Activated CD8-positive, alpha-beta T cell treated with anti-CD3 and anti-CD28 coated beads for 36 hours (primary cell): ENCODE measurements around the gene EEF1A2. TPM values are rescaled to one million over a fixed set of nuclear protein-coding genes. Genes with fewer than 3 reads are reported as not detected.

Experiments used
- ATAC-seq: fragments of 200-7000 bp; cut with Tn5 transposase; one replicate; pipeline ENCODE4 v1.10.0; 2021; ENCODE audit warnings: mild to moderate bottlenecking, moderate library complexity
- CTCF ChIA-PET: fragments of 350-600 bp; sonication (Branson Sonifier 250); formaldehyde crosslinking; loops from one replicate; lab custom pipeline; 2021; ENCODE audit warnings: antibody characterized with exemption; lab: Charles Lee
- POLR2A ChIA-PET: fragments of 350-600 bp; sonication (Branson Sonifier 250); formaldehyde crosslinking; loops from one replicate; lab custom pipeline; 2021; ENCODE audit warnings: antibody characterized with exemption; lab: Charles Lee
- DNase-seq: peaks from one replicate; pipeline ENCODE4 v3.0.0-alpha.2; 2020
- H3K27ac Mint-ChIP-seq: one replicate; pipeline ENCODE4 v1.8.0; 2021; ENCODE audit warnings: mild to moderate bottlenecking, mixed read lengths
- H3K27me3 Mint-ChIP-seq: one replicate; pipeline ENCODE4 v1.8.0; 2021; ENCODE audit warnings: mixed read lengths
- H3K36me3 Mint-ChIP-seq: one replicate; pipeline ENCODE4 v1.8.0; 2021; ENCODE audit warnings: low read depth, mixed read lengths
- H3K4me1 Mint-ChIP-seq: one replicate; pipeline ENCODE4 v1.8.0; 2021; ENCODE audit warnings: low read depth, mixed read lengths
- H3K4me3 Mint-ChIP-seq: one replicate; pipeline ENCODE4 v1.8.0; 2021; ENCODE audit warnings: mild to moderate bottlenecking, moderate library complexity, mixed read lengths
- H3K9me3 Mint-ChIP-seq: one replicate; pipeline ENCODE4 v1.8.0; 2021; ENCODE audit warnings: mixed read lengths
- intact Hi-C: fragments of 100-400 bp; cut with micrococcal nuclease; formaldehyde crosslinking; loops from one replicate; pipeline ENCODE4 v1.10.0; 2022
- total RNA-seq, 2 experiments: library from RNA; stranded (reverse); gene quantifications; one replicate each; pipeline ENCODE4 v1.2.3, GENCODE V29; 2021
- TF ChIP-seq, protein P1 (sequence below): fragments of 200-600 bp; IDR thresholded peaks from one replicate; pipeline ENCODE4 v1.8.0; 2022; ENCODE audit warnings: antibody characterized with exemption, mild to moderate bottlenecking

Gene EEF1A2
- total RNA-seq, 2 experiments from 2014 or later = 1.4 to 2.2 TPM

- no peak overlapping the region for H3K4me3 Mint-ChIP-seq
- ATAC-seq (no peak), DNase-seq (no peak)
- TF ChIP-seq, protein P1, sequence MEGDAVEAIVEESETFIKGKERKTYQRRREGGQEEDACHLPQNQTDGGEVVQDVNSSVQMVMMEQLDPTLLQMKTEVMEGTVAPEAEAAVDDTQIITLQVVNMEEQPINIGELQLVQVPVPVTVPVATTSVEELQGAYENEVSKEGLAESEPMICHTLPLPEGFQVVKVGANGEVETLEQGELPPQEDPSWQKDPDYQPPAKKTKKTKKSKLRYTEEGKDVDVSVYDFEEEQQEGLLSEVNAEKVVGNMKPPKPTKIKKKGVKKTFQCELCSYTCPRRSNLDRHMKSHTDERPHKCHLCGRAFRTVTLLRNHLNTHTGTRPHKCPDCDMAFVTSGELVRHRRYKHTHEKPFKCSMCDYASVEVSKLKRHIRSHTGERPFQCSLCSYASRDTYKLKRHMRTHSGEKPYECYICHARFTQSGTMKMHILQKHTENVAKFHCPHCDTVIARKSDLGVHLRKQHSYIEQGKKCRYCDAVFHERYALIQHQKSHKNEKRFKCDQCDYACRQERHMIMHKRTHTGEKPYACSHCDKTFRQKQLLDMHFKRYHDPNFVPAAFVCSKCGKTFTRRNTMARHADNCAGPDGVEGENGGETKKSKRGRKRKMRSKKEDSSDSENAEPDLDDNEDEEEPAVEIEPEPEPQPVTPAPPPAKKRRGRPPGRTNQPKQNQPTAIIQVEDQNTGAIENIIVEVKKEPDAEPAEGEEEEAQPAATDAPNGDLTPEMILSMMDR = no peak
- H3K9me3 Mint-ChIP-seq = no peaks in the 10 kb centered on the region
- ChIA-PET CTCF (interaction anchor here (1.0 kb wide), 1 partner anchor 98 kb away, joined by 4 read pairs; no protein-coding TSS in a partner anchor), POLR2A (no interaction called here)
- H3K4me1 Mint-ChIP-seq = peaks cover under 1% of the 10 kb centered on the region
- intact Hi-C loops = no loop called here
- no peaks in the 10 kb centered on the region for H3K27me3 Mint-ChIP-seq
- H3K27ac Mint-ChIP-seq = no peak overlapping the region
- H3K36me3 Mint-ChIP-seq = no peaks in the 10 kb centered on the region
These were observed 44.9 kb upstream of the EEF1A2 start for GRCh38 chr20:63543733-63544132.

DNA sequence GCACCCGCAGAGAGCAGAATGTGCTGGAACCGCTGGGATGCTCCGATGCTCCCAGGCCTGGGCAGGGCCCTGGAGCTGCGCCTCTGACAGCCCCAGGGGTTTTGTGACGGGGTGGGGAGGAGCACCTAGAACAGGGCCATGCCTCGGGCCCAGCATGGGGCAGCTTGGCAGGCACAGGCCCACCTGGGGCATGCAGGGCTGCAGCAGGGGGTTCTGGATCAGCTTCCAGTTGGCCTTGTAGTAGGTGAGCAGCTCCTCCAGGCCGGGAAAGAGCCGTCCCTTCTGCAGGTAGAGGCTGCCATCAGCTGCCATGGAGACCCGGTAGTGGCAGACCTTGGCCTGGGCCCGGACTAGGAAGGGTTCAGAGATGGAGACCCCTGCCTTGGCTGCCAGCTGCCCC lies 44.2 kb upstream of the EEF1A2 start:
- intact Hi-C loops = no loop called here
- ChIA-PET POLR2A (no interaction called here), CTCF (interaction anchor here (1.0 kb wide), 1 partner anchor 99 kb away, joined by 4 read pairs; no protein-coding TSS in a partner anchor)

GRCh38 chr20:63542696-63543095 lies 43.8 kb upstream of the EEF1A2 start:
- POLR2A ChIA-PET = no interaction called here
- Mint-ChIP-seq H3K36me3 (no peaks in the 10 kb centered on the region), H3K27ac (no peak overlapping the region), H3K4me1 (peaks cover 7% of the 10 kb centered on the region), H3K4me3 (no peak overlapping the region), H3K9me3 (no peaks in the 10 kb centered on the region), H3K27me3 (no peaks in the 10 kb centered on the region)
- TF ChIP-seq, protein P1 = no peak
- DNase-seq (no peak), ATAC-seq (no peak)
- CTCF ChIA-PET = no interaction called here
- intact Hi-C loops = no loop called here

More for the DNA sequence above, 44.2 kb upstream of the EEF1A2 start:
- ATAC-seq = no peak
- no peaks in the 10 kb centered on the region for H3K9me3 Mint-ChIP-seq
- H3K36me3 Mint-ChIP-seq = no peaks in the 10 kb centered on the region
- TF ChIP-seq, protein P1 = no peak
- H3K4me3 Mint-ChIP-seq = no peak overlapping the region
- no peak overlapping the region for H3K27ac Mint-ChIP-seq
- DNase-seq = no peak
- H3K27me3 Mint-ChIP-seq = no peaks in the 10 kb centered on the region
- peaks cover 5% of the 10 kb centered on the region for H3K4me1 Mint-ChIP-seq

DNA sequence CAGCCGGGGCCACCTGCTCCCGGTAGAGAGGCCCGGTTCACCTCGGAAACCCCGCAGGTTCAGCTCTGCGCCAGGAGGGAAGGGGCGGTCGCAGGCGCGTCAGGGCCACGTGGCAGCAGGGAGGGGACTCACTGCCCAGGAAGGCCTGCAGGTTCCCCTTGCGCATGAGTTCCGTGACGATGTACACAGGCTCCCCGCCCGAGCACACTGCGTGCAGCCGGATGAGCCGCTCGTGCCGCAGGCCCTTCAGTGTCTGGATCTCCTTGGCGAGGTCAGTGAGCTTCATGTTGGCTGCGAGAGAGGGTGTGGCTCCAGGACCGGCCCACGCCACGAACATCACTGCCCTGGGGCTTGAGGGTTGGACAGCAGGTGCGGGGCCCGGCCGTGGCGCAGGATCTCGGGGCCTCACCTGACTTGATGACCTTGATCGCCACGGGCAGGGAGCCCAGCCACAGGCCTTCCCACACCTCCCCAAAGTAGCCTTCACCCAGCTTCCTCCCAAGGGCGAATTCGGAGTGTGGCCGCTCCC lies 43.2 kb upstream of the EEF1A2 start:
- CTCF ChIA-PET = no interaction called here
- DNase-seq = no peak
- Mint-ChIP-seq H3K27me3 (no peaks in the 10 kb centered on the region), H3K4me1 (peaks cover 12% of the 10 kb centered on the region), H3K9me3 (no peaks in the 10 kb centered on the region), H3K4me3 (no peak overlapping the region), H3K27ac (no peak overlapping the region), H3K36me3 (no peaks in the 10 kb centered on the region)
- ATAC-seq = no peak
- POLR2A ChIA-PET = no interaction called here
- intact Hi-C loops = no loop called here
- TF ChIP-seq, protein P1 = no peak

DNA sequence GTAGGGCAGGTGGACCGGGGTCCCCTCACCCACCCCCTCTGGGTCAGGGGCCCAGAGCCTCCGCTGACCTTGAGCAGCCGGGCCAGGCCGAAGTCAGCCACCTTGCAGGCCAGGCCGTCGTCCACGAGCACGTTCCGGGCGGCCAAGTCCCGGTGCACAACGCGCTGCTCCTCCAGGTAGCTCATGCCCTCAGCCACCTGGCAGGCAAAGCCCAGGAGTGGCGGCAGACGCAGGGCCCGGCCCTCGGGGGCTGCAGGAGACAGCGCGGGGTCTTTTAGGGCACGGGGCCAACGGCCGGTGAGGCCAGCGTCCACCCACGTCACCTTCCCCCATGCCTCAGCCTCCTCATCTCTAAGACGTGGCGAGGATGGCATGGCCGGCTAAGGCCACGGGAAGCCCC lies 42.5 kb upstream of the EEF1A2 start:
- ChIA-PET POLR2A (no interaction called here), CTCF (no interaction called here)
- ATAC-seq = no peak
- H3K27me3 Mint-ChIP-seq = no peaks in the 10 kb centered on the region
- no peak overlapping the region for H3K27ac Mint-ChIP-seq
- H3K4me1 Mint-ChIP-seq = peaks cover 17% of the 10 kb centered on the region
- intact Hi-C loops = no loop called here
- no peak for DNase-seq
- TF ChIP-seq, protein P1 = no peak
- H3K9me3 Mint-ChIP-seq = no peaks in the 10 kb centered on the region
- H3K36me3 Mint-ChIP-seq = no peaks in the 10 kb centered on the region
- H3K4me3 Mint-ChIP-seq = no peak overlapping the region
